Measurements from ENCODE around the gene AFAP1L1. TPM values are rescaled to one million over a fixed set of nuclear protein-coding genes. Genes with fewer than 3 reads are reported as not detected.
"Not testable (repeated sequence)": the region's sequence is repeated elsewhere in the genome, so short reads cannot be mapped to it uniquely, and the experiment has no call there.

AFAP1L1 gene
- total RNA-seq, 1 experiment from 2014 or later = 19.6 TPM

DNA sequence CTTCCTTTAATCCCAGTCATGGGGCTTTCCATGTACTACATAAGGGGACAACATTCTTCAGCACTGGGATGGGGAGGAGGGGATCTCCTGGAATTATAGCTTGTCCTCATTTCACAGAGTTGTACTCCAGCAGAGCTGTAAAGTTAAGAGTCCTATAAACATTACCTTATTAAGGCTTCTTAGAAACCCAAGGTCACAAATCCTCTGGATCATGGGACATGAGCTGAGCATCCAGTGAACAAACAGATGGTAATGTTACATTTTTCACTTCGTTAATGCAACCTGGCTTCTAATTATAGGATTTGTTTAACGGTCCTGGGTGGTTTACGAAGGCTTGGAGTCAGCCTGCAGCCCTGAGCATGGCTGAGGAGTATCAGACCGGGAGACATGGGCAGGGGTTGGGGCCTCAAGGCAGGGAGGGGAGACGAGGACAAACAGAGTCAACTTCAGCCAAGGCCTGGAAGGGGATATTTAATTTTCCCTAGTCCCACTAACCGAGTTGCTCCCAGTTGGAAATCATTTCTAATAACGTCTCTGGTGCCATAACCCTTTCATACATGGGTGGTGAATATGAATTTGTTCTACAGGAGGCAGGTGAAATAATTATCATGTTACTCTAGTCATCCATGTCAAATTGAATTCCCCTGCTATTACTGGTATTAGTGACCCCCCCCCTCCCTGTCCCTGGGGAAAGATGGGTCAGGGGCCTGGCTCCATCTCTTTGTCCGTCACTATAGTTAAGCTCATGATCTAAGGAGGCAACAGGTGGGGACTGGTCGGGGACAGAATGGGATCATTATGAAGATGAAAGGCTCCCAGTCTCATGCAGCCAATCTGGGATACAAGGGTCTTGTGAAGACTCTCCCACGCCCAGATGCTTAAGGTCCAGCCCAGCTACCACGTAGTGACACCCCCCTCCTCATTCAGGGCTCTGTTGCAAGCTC is 118.2 kb downstream of the AFAP1L1 start:
- Histone ChIP-seq H3K79me2 (ENCODE audit: low read length) (no peaks in the 10 kb centered on the region), H3K27ac (ENCODE audit: low read length) (no peak overlapping the region), H3K4me2 (ENCODE audit: low read length) (no peak overlapping the region), H3K9me3 (ENCODE audit: low read length) (no peaks in the 10 kb centered on the region), H3K9ac (ENCODE audit: low read length) (no peak overlapping the region), H3F3A (ENCODE audit: low read length, unreplicated experiment) (no peaks in the 10 kb centered on the region), H3K36me3 (ENCODE audit: low read depth, low read length) (no peaks in the 10 kb centered on the region), H3K9me2 (replicated peaks; ENCODE audit: low read length) (no peaks in the 10 kb centered on the region), H4K20me1 (ENCODE audit: low read length) (no peaks in the 10 kb centered on the region), H3K4me3 (ENCODE audit: low read length) (no peak overlapping the region), H3K27me3 (ENCODE audit: low read length) (no peaks in the 10 kb centered on the region), H3K4me1 (ENCODE audit: insufficient read depth, low read length) (peaks cover 6% of the 10 kb centered on the region; the same call in 1 of the 2 replicates), H2AFZ (ENCODE audit: low read length) (no peak overlapping the region)
- POLR2A ChIA-PET (ENCODE audit: unreplicated experiment) = no interaction called here
- no peak for ATAC-seq
- no peak for DNase-seq
- intact Hi-C loops (cut with micrococcal nuclease) = no loop called here
- TF ChIP-seq, protein P1, sequence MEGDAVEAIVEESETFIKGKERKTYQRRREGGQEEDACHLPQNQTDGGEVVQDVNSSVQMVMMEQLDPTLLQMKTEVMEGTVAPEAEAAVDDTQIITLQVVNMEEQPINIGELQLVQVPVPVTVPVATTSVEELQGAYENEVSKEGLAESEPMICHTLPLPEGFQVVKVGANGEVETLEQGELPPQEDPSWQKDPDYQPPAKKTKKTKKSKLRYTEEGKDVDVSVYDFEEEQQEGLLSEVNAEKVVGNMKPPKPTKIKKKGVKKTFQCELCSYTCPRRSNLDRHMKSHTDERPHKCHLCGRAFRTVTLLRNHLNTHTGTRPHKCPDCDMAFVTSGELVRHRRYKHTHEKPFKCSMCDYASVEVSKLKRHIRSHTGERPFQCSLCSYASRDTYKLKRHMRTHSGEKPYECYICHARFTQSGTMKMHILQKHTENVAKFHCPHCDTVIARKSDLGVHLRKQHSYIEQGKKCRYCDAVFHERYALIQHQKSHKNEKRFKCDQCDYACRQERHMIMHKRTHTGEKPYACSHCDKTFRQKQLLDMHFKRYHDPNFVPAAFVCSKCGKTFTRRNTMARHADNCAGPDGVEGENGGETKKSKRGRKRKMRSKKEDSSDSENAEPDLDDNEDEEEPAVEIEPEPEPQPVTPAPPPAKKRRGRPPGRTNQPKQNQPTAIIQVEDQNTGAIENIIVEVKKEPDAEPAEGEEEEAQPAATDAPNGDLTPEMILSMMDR (conservative IDR thresholded peaks at IDR 0.05; ENCODE audit: low read depth, low read length) = no peak
- no peak for TF ChIP-seq EZH2phosphoT487 (IDR thresholded peaks at IDR 0.05; ENCODE audit: borderline replicate concordance, low read length)
- no peak for TF ChIP-seq EZH2 (IDR thresholded peaks at IDR 0.05; ENCODE audit: low read length, unreplicated experiment)
- BruUV-seq (replicated peaks) = no TSS peak
- CTCF ChIA-PET = interaction anchor here (0.7 kb wide), 1 partner anchor 229 kb away, joined by 4 read pairs; no protein-coding TSS in a partner anchor

DNA sequence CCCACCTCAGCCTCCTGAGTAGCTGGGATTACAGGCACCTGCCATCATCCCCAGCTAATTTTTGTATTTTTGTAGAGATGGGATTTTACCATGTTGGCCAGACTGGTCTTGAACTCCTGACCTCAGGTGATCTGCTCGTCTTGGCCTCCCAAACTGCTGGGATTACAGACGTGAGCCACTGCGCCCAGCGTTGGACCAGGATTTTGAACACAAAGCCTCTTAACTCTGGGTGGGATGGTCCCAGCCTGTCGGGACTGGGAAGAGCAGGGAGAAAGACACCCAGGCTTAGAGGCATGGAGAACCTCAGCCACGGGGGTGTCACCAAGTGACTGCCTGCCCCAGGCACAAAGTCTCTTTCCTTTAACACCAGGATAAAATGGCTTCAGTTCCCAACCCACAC is 119.4 kb downstream of the AFAP1L1 start:
- H3K9me3 ChIP-seq (ENCODE audit: low read length); H2AFZ ChIP-seq (ENCODE audit: low read length); H3K4me3 ChIP-seq (ENCODE audit: low read length); POLR2A ChIA-PET (ENCODE audit: unreplicated experiment); H3K4me2 ChIP-seq (ENCODE audit: low read length); H4K20me1 ChIP-seq (ENCODE audit: low read length); intact Hi-C loops (cut with micrococcal nuclease); H3K36me3 ChIP-seq (ENCODE audit: low read depth, low read length); H3K4me1 ChIP-seq (ENCODE audit: insufficient read depth, low read length); H3K27me3 ChIP-seq (ENCODE audit: low read length); H3K9ac ChIP-seq (ENCODE audit: low read length); BruUV-seq (replicated peaks); H3F3A ChIP-seq (ENCODE audit: low read length, unreplicated experiment); H3K79me2 ChIP-seq (ENCODE audit: low read length); H3K27ac ChIP-seq (ENCODE audit: low read length); DNase-seq; CTCF ChIA-PET; H3K9me2 ChIP-seq (replicated peaks; ENCODE audit: low read length); ATAC-seq: not testable (repeated sequence)

Other genes with a start within 250 kb of the AFAP1L1 start
- 32.0 and 40.0 TPM in 2 replicates for gene SH3TC2, start 208.8 kb upstream of the AFAP1L1 start, total RNA-seq (2014; rRNA removed)
- 43.6 and 48.0 TPM in 2 replicates for gene ABLIM3, start 130.4 kb upstream of the AFAP1L1 start, total RNA-seq (2014; rRNA removed)
- 43.8 and 49.4 TPM in 2 replicates for gene GRPEL2, start 73.6 kb downstream of the AFAP1L1 start, total RNA-seq (2014; rRNA removed)
- gene PCYOX1L, start 86.2 kb downstream of the AFAP1L1 start, total RNA-seq (2014; rRNA removed) = 11.9 and 12.8 TPM in 2 replicates
- gene IL17B, start 107.4 kb downstream of the AFAP1L1 start, total RNA-seq (2014; rRNA removed) = not detected in 2 replicates